ENCODE measurements around the gene ATF6.

GRCh38 chr1:161869291-161869690 is 103.2 kb downstream of the ATF6 start:
- TF ChIP-seq TAF1 (IDR thresholded peaks at IDR 0.05; ENCODE audit: low read depth, low read length) = no peak
- no peak for TF ChIP-seq POLR2A (IDR thresholded peaks at IDR 0.05; ENCODE audit: low read depth, low read length)
- TF ChIP-seq POLR2AphosphoS5 (IDR thresholded peaks at IDR 0.05; ENCODE audit: low read depth, low read length) = no peak

Data from GM12891 (cell line).